Hypothalamus (tissue), 51 donors: ENCODE results near the gene SERGEF.

ENCODE experiments used
- DNase-seq, 51 donors: peaks; one replicate each; lab custom pipeline; 2025; lab: John Stamatoyannopoulos, UW

Gene SERGEF

DNA sequence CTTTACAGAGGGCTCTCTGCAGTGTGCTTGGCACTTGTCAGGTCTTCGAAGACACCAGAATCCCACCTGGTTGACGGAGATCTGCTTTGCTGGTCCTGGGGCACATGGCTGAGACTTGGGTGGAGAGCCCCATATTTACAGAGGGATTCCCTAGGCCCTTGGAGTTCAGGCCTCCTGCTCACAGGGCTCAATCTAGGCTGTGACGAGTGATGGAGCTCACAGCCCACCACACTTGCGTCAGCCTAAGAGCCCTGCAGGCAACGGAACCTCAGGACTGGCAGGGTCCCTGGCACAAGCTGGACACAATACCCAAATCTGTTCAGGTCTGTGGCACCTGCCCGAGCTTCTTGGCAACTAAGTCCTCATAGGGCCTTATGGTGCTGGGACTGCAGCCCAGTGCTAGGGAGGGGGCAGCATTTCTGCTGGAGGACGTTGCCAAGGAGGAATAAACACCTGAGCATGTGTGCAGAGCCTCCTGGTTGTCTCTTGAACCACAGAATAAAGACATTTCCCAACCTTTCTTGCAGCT lies 219.1 kb downstream of the SERGEF start:
- DNase-seq, result no peak

DNA sequence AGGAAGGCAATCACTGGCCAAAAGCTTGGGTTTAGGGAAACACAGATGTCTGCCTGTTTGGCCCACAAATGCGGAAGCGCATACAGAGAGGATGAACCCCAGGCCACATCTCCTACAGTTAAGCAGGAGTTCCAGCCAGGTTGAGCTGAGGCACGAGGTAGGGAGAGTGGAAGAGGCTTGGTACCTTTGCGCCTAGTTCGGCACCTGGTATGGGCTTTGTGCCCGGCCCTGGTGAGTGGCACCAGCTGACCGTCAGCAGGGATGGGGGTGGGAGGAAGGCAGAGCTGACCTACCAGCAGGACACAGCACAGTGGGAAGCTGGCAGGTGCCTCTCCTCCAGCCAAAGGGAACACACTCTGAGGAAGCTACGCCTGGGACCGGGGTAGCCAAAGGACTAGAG lies 220.7 kb downstream of the SERGEF start:
- DNase-seq, result no peak

DNA sequence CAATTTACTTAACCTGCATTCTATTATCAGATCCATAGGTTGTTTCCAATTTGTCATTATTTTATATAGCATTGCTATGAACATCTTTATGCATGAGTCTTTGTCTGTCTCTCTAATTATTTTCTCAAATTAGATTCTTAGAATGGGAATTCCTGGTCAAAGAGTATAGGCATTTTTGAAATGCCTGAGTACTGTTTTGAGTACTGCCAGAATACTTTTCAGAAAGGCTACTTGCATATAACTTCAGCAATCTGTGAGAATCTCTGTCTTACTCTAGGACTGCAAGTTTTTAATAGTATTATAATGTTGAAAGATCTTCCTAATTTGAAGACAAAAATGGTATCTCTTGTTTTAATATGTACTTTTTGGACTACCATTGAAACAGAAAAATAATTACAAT lies 221.7 kb downstream of the SERGEF start:
- DNase-seq, result no peak

DNA sequence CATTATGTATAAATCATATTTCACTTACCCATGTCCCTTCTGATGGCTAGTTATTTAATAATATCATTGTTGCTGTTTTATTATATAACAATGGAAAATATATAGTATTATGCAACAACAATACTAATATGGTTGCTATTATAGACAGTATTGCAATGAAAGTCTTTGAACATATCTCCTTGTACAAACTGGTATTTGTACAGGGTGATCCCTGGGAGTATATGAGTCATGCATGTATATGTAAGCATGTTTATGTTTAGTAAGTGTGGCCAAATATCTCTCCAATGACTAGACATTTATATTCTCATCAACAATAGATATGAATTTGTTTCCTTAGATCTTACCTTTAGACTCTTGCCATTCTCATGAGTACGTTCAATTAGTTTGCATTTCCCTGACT lies 222.4 kb downstream of the SERGEF start:
- no peak for DNase-seq

DNA sequence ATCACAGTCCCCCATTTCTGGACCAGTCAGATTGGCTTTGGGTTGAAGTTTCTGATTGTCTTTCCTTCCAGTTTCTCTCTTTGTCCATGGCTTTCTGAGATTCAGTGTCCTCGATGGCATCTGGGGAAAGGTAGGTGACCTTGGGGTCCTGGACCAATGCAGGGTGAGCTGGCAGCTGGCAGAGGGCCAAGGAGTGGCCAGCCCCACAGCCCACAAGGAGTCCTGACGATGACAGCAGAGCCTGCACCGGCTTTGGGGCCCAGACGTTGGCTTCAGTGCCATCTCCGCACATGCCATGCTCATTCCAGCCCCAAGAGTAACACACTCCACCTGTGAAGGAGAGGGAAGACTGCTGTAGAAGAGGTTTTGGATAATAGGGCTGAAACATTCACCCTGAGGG lies 224.8 kb downstream of the SERGEF start:
- DNase-seq, result no peak

DNA sequence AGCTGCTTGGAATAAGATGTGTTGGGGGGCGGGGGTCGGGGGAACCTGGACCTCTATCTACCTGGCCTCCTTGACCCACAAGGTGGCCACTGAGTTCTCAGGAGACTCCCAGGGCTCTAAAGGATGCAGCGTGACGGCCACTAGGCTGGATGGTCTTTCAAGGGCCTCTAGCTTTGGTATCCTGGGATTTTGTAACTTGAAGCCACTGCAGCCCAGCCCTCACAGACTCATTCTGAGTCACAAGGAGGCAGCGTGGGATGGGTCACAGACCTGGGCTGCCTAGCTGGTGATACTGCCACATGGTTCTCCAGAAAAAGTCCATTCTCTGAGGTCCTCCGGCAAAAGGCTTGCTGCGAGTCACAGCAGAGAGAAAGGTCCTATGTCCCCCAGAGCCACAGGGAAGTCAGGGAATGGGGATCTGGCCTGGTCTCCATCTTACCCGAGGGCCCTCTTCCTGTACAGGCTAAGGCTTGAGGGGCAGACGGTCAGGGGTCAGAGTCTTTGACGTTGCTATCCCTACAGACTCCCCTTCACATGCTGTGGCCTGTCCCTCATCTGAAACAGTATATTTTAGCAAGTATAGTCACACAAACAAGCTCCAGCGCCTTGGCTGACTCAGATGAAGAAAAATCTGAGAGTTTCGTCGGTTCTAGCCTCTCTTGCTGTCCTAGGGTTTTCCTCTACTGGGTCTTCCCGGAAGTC lies 225.9 kb downstream of the SERGEF start:
- DNase-seq, result no peak

DNA sequence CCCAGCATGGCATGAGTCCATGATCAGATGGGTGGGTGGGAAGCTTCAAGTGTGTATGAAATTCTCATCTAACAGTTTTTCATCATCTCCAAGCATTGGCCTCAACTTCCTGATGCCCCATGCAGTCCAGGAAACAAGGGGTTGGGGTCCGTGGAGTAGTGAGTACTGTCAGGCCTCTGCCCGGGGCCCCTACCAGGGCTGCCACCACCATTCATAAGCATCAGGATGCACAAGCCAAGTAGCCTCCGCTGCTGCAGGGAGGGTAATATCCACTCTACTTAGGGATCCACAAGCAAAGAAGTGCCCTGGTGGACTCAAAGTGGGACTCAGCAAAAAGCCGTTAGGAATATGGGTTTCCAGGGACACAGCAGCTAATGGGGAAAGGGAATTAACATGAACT lies 229.0 kb downstream of the SERGEF start:
- no peak for DNase-seq

DNA sequence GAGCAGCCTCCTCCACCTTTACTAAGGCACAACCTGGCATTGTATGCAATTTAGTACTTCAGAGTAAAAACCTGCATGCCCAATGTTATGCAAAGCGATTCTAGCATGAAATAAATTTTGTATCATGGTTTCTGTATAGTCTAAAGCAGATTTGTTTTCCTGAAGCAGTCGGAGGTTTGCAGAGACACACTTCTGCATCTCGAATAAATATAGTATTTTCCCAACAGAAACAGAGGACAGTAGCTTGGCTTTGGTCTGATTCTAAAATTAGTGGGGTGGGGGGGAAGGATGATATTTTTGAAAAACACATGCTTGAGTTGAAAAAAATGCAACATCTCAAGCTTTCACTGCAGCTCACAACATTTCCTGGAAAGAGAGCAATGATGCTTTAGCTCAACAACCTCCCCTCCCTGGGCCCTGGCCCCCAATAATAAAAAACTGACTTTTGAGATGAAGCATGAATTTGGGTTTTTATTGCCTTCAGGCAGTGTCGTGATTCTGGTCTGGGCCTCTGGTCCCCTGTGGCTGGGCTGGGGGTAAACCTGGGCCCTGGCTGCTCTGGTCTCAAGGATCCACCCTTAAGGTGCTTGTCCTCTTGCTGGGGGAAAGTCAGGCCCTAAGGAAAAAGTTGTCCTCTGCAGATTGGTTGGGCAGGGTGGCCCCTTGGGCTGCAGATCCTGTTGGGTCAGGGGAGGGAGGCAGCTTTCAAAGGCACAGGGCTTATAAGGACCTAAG lies 230.1 kb downstream of the SERGEF start:
- DNase-seq, result no peak

DNA sequence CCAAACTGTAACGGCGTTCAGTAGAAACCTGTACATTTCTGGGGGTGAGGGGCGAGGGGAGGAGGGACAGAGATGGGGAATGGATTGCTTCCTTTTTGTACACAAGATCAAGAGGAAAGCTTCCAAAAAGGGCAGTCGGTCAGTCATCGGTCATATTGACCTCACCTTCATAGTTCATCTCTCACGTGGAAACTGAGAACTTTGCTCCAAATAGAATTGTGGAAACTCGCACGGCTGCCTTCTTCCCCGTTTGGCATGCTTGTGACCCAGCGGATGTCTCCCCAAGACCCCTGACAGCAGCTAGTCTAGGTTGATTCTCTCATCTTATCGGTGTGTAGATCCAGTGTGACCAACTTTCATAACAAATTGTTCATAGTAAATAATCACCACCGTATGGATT lies 230.7 kb downstream of the SERGEF start:
- no peak for DNase-seq

DNA sequence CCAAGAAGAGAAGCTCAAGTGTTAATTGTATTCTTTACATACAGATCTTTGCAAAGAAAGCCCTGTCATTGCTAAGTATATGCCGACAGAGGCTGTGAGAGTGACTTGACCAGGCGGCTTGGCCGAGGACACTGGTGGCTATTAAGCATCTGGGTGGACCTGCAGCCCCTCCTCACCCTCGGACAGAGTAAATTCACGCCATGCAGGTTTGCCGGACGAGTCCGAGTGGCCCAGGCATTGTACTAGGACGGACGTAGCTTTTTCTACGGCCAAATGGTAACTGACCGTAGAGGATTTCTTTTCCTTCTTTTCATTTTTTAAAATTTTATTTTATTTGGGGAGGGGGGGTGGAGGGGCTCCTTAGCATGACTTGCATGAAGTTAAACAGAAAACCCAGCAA lies 231.2 kb downstream of the SERGEF start:
- no peak for DNase-seq

DNA sequence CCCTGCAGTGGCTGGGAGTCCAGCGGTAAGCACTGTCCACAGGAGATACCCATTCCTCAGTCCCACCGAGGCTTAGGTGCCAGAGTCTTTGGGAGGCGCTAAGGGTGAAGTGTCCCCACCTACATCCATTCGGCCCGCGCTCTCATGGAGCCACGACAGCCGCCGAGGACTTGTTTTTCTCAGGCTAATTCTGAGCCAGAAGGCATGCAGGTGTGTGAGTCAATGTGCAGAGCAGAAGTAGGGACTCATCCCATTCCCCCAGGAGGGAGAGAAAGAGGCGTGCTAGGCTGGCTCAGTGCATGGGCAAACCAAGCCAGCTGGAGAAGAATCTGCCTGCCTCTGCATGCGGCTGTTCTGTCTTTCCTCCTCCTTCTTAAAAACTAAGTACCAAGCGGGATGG lies 231.6 kb downstream of the SERGEF start:
- peak in 3 of 51 donors; percentile 4 to 75 (median 18) for DNase-seq

DNA sequence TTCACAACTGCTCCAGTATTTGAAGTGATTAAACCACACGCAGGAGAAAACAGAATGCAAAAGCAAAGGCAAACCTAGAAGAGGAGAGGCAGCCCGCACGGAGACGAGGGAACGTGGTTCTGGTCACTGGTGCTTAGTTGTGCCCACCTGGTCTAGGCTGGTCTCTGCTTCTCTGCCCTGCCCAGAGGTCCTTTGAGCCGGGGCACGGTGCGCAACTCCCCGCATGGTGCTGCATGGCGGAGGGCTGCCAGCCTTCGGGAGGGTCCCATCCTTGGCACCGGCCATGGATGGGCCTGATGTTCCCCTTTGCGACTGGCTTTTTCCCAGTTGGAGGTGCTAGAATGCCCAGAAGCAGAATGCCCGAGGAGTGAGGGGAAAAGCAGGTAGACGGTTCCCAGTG lies 232.2 kb downstream of the SERGEF start:
- no peak for DNase-seq

DNA sequence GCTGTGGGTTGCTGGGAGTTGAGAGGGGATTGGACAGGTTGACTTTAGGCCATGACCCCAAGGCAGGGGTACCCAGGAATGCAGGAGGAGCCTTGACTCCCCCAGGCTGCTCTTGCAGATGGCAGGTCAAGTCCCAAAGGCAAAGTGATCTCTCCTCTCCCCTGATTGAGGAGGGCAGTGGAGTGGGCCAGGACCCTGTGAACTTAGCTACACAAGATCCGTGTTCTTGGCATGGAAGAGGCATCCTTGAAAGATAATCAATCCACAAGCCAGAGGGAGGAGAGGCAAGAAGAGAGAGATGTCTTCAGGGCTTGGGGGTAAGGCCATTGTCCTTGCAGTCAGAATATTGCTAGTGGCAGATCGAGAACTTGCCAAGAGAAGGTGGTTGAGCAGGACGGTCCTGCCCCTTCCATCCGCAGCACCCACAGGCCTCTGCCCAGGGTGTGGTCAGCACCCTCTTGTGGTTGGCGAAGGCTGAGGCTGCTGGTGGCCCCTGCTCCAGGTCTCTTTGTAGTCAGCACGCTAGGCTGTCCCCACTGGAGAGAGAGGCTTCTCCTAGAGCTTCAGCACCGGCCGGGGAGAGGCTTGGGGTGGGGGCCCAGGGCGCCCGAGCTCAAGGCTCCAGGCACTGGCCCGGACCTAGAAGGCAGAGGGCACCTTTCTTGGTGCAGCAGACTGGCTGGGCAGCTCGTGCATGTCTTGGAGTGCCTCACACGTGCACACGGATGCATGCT lies 232.8 kb downstream of the SERGEF start:
- DNase-seq, result no peak

DNA sequence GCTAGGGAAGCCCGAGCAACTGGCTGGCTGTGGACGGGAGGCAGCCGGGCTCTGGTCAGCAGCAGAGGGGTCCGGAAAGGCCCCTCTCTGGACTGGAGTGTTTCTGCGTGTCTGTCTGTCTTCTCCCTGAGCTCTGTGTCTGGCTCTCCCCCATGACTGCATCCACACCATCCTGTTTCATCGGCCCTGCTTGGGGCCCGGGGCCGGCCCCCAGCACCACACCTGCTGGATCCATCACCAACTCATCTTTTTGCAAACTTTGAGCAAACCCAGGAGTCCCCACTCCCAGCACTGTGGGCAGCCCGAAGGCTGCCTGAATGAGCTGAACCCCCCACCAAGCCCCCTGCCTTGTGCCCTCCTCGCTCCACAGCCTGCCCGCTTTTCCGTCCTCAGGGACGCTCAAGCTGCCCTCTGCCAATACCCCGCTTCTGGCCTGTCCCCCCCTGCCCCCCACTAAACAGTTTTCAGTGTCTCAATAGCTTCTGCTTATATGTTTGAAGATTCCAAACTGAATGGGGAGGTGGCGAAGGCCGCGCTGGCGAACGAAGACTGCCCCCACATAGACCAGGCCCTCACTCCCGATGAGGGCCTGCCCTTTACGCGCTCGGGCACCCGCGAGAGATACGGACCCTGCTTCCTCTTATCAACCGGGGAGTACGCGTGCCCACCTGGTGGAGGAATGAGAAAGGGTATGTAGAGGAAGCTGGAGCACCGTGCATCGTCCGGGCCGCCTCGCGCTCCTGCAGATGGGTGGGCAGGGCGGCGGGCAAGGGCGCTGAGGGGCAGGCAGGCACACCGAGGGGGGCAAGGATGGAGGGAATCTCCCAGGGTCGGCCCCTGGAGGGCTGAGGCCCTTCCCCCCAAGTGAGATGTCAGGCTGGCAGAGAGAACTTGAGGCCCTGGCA lies 233.6 kb downstream of the SERGEF start:
- no peak for DNase-seq

DNA sequence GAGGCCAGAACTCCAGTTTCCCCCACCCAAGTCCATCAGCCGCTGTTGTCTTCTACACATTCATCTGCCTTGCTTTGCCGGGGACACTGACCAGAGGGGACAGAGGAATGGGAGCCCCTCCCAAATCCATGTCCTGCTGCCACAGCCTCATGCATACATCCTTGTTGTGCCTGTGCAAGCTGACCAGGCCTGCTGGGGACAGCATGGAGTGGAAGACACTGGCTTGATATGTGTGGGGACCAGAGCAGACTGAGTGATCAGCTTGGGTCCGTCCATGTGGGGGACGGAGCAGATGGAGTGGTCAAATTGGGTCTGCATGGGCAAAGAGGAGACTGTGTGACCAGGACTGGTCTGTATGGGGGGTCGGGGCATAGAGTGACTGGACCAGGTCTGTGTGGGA lies 234.5 kb downstream of the SERGEF start:
- DNase-seq, result no peak

DNA sequence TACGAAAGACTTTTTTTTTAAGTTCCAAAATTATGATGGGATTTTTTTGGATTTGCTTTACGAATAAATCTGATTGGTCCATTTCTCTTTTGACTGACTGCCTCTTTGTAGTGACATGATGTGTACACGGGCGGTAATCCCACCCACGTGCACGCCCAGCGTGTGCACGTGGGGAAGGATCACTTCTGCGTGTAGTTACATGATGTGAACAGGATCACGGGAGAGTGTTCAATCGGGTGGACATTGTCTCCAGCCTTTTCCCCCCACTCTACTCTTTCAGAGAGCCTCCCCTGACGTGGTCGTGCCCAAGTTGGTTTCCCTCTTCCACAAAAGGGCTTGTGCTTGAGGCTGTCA lies 235.1 kb downstream of the SERGEF start:
- DNase-seq, result no peak

DNA sequence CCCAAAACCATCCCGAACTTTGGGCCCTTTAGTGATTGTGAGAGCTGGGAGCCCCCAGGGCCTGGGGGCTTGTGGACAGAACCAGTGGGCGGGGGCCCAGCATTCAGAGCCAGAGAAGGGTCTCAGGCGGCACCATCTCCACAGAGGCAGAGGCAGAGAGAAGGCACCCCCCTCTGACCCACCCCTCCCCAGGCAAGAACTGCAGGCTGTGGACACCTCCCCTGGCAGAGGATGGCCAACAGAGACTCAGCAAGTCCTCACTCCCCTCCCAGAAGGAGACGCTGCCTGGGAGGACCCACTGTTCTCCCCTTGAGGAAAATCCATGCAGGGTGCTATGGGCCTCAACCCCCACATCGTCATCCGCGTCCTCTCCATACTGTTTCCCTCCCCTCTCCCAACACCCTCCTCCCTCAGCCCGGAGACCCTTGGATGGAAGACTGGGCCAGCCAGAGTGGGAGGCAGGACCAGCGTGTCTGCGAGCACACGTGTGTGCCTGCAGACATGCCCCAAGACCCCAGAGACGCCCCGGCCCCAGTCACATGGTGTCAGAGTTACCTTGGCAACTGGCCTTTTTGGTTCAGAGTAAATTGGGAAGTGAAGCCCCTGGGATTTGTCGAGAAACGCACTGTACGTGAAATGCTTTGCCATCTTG lies 235.6 kb downstream of the SERGEF start:
- DNase-seq, result no peak

DNA sequence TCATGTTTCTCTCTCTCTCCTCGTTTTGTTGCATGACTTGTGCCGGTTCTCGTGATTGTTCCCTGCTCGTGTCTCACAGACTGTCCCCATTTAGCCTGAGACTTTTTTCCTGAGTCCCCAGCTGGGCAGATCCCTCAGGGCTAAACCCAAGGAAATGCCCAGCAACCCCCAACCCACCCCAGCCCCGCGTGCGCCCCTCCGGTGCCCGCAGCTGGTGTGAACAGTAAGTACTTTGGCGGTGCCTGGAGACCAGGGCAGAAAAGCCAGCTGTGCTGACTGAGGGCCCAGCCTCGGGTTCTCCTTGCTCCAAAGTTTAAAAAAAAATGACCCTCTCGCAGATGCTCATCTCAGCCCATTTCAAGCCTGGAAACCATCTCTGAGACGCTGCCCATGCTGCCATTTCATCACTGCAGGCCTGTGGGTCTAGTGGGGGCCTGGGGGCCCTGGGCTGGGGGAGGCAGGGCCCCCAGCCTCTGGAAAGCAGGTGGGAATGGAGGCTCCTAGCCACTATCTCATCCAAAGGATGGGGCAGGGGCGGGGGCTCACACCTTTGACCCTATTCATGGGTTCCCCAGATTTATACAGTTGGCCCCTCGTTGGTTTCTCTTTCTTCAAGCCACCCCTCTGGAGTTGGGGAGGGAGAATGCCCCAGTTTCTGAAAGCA lies 236.5 kb downstream of the SERGEF start:
- DNase-seq, result peak in 1 of 51 donors; percentile 29

DNA sequence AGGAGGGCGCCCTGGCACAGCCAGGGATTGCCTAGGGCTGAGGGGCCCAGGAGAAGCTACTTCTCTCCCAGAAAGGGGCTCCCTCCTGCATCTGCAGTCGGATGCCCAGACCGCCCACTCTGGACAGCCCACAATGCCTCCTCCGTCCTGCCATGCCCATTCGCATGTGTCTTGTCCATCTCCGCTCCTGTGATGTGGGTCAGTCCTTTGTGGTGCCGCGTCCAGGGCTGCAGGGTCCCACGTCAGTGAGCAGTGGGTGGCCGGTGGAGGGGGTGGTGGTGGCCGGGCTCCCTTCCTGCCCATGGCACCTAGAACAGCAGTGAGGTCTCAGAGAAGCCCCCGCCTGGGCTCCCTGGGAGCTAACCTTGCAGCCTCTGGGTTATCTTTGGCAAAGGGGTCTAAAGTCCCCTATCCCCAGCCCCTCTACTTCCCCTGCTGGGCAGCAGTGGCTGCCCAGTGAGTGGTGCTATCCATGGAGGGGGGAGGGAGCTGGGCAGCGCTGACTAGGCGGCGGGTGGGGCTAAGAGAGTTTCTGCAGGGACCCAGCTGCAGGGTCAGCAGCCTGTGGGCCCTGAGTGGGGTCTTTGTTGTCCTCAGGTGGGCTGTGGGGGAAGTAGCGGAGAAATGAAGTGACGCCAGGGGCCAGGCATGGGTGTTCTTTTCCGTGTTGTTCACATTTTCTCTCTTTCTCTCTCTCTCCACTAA lies 237.2 kb downstream of the SERGEF start:
- no peak for DNase-seq
